Neural progenitor cell (in vitro differentiated cells): ENCODE results near the gene SLAIN1. TPM values are rescaled to one million over a fixed set of nuclear protein-coding genes. Genes with fewer than 3 reads are reported as not detected.

Source experiments
- DNase-seq: peaks from one replicate; pipeline ENCODE4 v3.0.0-alpha.2; 2016; ENCODE audit warnings: low spot score
- H2AFZ ChIP-seq: fragments of 200-600 bp; sonication (generic); replicated peaks from 2 replicates; pipeline ENCODE4 v1.6.1; 2016; ENCODE audit warnings: antibody characterized with exemption
- H3F3A ChIP-seq: fragments of 200-600 bp; sonication (generic); 2 replicates; pipeline ENCODE4 v1.6.1; 2016; ENCODE audit warnings: antibody characterized with exemption, low read depth
- H3K27ac ChIP-seq: fragments of 200-600 bp; sonication (generic); 2 replicates; pipeline ENCODE4 v1.5.1; 2016; ENCODE audit warnings: mild to moderate bottlenecking
- H3K27me3 ChIP-seq: fragments of 200-600 bp; sonication (generic); 2 replicates; pipeline ENCODE4 v1.6.1; 2016; ENCODE audit warnings: mild to moderate bottlenecking, moderate library complexity
- H3K36me3 ChIP-seq: fragments of 200-600 bp; sonication (generic); 2 replicates; pipeline ENCODE4 v1.5.1; 2016
- H3K4me1 ChIP-seq: fragments of 200-600 bp; sonication (generic); 2 replicates; pipeline ENCODE4 v1.6.1; 2016; ENCODE audit warnings: mixed run types
- H3K4me2 ChIP-seq: fragments of 200-600 bp; sonication (generic); 2 replicates; pipeline ENCODE4 v1.6.1; 2016
- H3K4me3 ChIP-seq: fragments of 200-600 bp; sonication (generic); 2 replicates; pipeline ENCODE4 v1.5.1; 2016
- H3K79me2 ChIP-seq: fragments of 200-600 bp; sonication (generic); 2 replicates; pipeline ENCODE4 v1.6.1; 2016; ENCODE audit warnings: low read depth
- H3K9ac ChIP-seq: fragments of 200-600 bp; sonication (generic); 2 replicates; pipeline ENCODE4 v1.6.1; 2016
- H3K9me3 ChIP-seq: fragments of 200-600 bp; sonication (generic); 2 replicates; pipeline ENCODE4 v1.5.1; 2016; ENCODE audit warnings: low read depth
- H4K20me1 ChIP-seq: fragments of 200-600 bp; sonication (generic); 2 replicates; pipeline ENCODE4 v1.6.1; 2016; ENCODE audit warnings: low read depth
- H3K27ac Mint-ChIP-seq: 3 replicates; pipeline ENCODE4 v1.8.0; 2021; ENCODE audit warnings: mixed read lengths
- H3K27me3 Mint-ChIP-seq: 2 replicates; pipeline ENCODE4 v1.8.0; 2022; ENCODE audit warnings: low read depth, mild to moderate bottlenecking, inconsistent platforms, moderate library complexity, mixed read lengths; ENCODE audit not compliant: insufficient read depth
- H3K36me3 Mint-ChIP-seq: 3 replicates; pipeline ENCODE4 v1.8.0; 2021; ENCODE audit warnings: mixed read lengths
- H3K4me1 Mint-ChIP-seq: 3 replicates; pipeline ENCODE4 v1.8.0; 2021; ENCODE audit warnings: mixed read lengths
- H3K4me3 Mint-ChIP-seq: 3 replicates; pipeline ENCODE4 v1.8.0; 2021; ENCODE audit warnings: mild to moderate bottlenecking, moderate library complexity, mixed read lengths
- H3K9me3 Mint-ChIP-seq: 3 replicates; pipeline ENCODE4 v1.8.0; 2020; ENCODE audit warnings: mixed read lengths
- CTCF ChIP-seq: fragments of 200-600 bp; sonication (generic); IDR thresholded peaks from 2 replicates; pipeline ENCODE4 v1.5.1; 2017; ENCODE audit warnings: antibody characterized with exemption, mild to moderate bottlenecking
- EZH2 ChIP-seq: fragments of 200-600 bp; sonication (generic); IDR thresholded peaks from 2 replicates; pipeline ENCODE4 v1.6.1; 2017; ENCODE audit warnings: antibody characterized with exemption, mild to moderate bottlenecking, moderate library complexity
- EZH2phosphoT487 ChIP-seq: fragments of 200-600 bp; sonication (generic); IDR thresholded peaks from 2 replicates; pipeline ENCODE4 v1.6.1; 2017; ENCODE audit warnings: antibody characterized with exemption
- total RNA-seq: library from RNA; depleted of rRNA; stranded (reverse); fragments of >200 nt; gene quantifications from 2 replicates; pipeline ENCODE4 v1.2.3, GENCODE V29; 2015; ENCODE audit warnings: low replicate concordance

SLAIN1 gene
- total RNA-seq, 1 donor from 2014 or later: 87.2 TPM

- H3K4me1 Mint-ChIP-seq: peaks cover 30% of the 10 kb centered on the region
- peaks cover 3% of the 10 kb centered on the region for H3K36me3 ChIP-seq
- H3K4me2 ChIP-seq: peak overlapping the region; percentile 79
- H3K27ac ChIP-seq: no peak overlapping the region
- TF ChIP-seq EZH2 (no peak), EZH2phosphoT487 (no peak), CTCF (no peak)
- no peak overlapping the region for H3K9ac ChIP-seq
- H3K9me3 ChIP-seq: no peaks in the 10 kb centered on the region
- H2AFZ ChIP-seq: no peak overlapping the region
- peaks cover 5% of the 10 kb centered on the region for H3K27me3 ChIP-seq
- H3K4me3 Mint-ChIP-seq: no peak overlapping the region
- H3K4me1 ChIP-seq: peaks cover 22% of the 10 kb centered on the region
- peaks cover 69% of the 10 kb centered on the region for H3K79me2 ChIP-seq
- H3K27ac Mint-ChIP-seq: no peak overlapping the region
- H3K4me3 ChIP-seq: peak overlapping the region; percentile 0
- peaks cover 47% of the 10 kb centered on the region for H4K20me1 ChIP-seq
- H3K36me3 Mint-ChIP-seq: peaks cover 26% of the 10 kb centered on the region
- H3K9me3 Mint-ChIP-seq: peaks cover 19% of the 10 kb centered on the region
- H3F3A ChIP-seq: peaks cover 19% of the 10 kb centered on the region
- H3K27me3 Mint-ChIP-seq: peaks cover 7% of the 10 kb centered on the region
- DNase-seq: no peak
Observed at GRCh38 chr13:77701305-77701704, 3.8 kb downstream of the SLAIN1 start.

DNA sequence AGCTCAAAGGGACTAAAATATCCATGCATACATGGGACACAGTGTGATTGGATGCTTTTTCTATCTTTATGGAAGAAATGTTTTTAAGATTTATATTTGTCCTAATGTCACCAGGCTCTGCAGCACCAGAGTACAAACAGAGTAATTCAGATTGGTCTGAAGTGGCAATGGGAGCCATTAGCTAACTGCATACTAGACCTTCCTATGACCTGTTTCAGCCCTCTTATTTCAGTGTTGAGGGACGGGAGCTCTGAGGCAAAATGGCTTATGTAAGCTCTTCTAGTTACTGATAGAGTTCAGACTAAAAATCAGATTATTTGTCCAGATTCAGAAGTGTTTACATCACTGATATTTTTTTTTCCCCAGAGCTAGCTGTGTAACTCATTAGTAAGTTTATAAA, 4.9 kb downstream of the SLAIN1 start:
- Histone ChIP-seq H3K27me3 (no peaks in the 10 kb centered on the region), H3K79me2 (peaks cover 79% of the 10 kb centered on the region)

GRCh38 chr13:77703408-77703807, 5.9 kb downstream of the SLAIN1 start:
- Mint-ChIP-seq H3K4me3 (no peak overlapping the region), H3K27ac (no peak overlapping the region)

More for the DNA sequence above, 4.9 kb downstream of the SLAIN1 start:
- TF ChIP-seq EZH2 (no peak), EZH2phosphoT487 (no peak), CTCF (no peak)
- Histone ChIP-seq H3F3A (peaks cover 10% of the 10 kb centered on the region), H3K4me3 (no peak overlapping the region), H3K27ac (no peak overlapping the region), H3K9me3 (peaks cover 5% of the 10 kb centered on the region), H3K4me2 (no peak overlapping the region), H3K36me3 (peaks cover 12% of the 10 kb centered on the region), H3K4me1 (peaks cover 14% of the 10 kb centered on the region), H4K20me1 (peaks cover 47% of the 10 kb centered on the region), H2AFZ (no peak overlapping the region), H3K9ac (no peak overlapping the region)
- H3K9me3 Mint-ChIP-seq: peaks cover 30% of the 10 kb centered on the region
- DNase-seq: no peak
- H3K4me1 Mint-ChIP-seq: peaks cover 22% of the 10 kb centered on the region
- peaks cover 37% of the 10 kb centered on the region for H3K36me3 Mint-ChIP-seq
- no peak overlapping the region for H3K27ac Mint-ChIP-seq
- H3K4me3 Mint-ChIP-seq: no peak overlapping the region
- peaks cover 4% of the 10 kb centered on the region for H3K27me3 Mint-ChIP-seq

More at GRCh38 chr13:77703408-77703807, 5.9 kb downstream of the SLAIN1 start:
- no peak for DNase-seq
- peaks cover 47% of the 10 kb centered on the region for H3K36me3 Mint-ChIP-seq
- H3K9me3 ChIP-seq: peaks cover 5% of the 10 kb centered on the region
- no peak overlapping the region for H3K9ac ChIP-seq
- H3K27me3 Mint-ChIP-seq: peaks cover 4% of the 10 kb centered on the region
- H2AFZ ChIP-seq: no peak overlapping the region
- H3K27me3 ChIP-seq: no peaks in the 10 kb centered on the region
- H3K36me3 ChIP-seq: peaks cover 21% of the 10 kb centered on the region
- H3F3A ChIP-seq: peaks cover 10% of the 10 kb centered on the region
- H3K4me3 ChIP-seq: no peak overlapping the region
- H3K4me1 ChIP-seq: peaks cover 14% of the 10 kb centered on the region
- H3K4me2 ChIP-seq: no peak overlapping the region
- peaks cover 46% of the 10 kb centered on the region for H4K20me1 ChIP-seq
- peaks cover 40% of the 10 kb centered on the region for H3K9me3 Mint-ChIP-seq
- peaks cover 85% of the 10 kb centered on the region for H3K79me2 ChIP-seq
- no peak for TF ChIP-seq EZH2
- TF ChIP-seq EZH2phosphoT487: no peak
- no peak for TF ChIP-seq CTCF
- no peak overlapping the region for H3K27ac ChIP-seq
- peaks cover 22% of the 10 kb centered on the region for H3K4me1 Mint-ChIP-seq
